Activated CD8-positive, alpha-beta memory T cell treated with anti-CD3 and anti-CD28 coated beads, Interleukin-2, amount 10 ng/mL, durations not matched to agents 7 days and 5 days (primary cell): Measurements from ENCODE around the gene PRSS50. TPM values are rescaled to one million over a fixed set of nuclear protein-coding genes. Genes with fewer than 3 reads are reported as not detected.
"Not testable (repeated sequence)": the region's sequence is repeated elsewhere in the genome, so short reads cannot be mapped to it uniquely, and the experiment has no call there.

Experiments used
- ATAC-seq: fragments of 150-1000 bp; cut with Tn5 transposase; one replicate; pipeline ENCODE4 v1.10.0; 2021; ENCODE audit warnings: moderate library complexity
- CTCF ChIA-PET: fragments of 350-600 bp; sonication (Branson Sonifier 250); formaldehyde crosslinking; loops from one replicate; lab custom pipeline; 2021; ENCODE audit warnings: antibody characterized with exemption; lab: Charles Lee
- DNase-seq: peaks from one replicate; pipeline ENCODE4 v3.0.0-alpha.2; 2020
- H3K27ac Mint-ChIP-seq: one replicate; pipeline ENCODE4 v1.8.0; 2021; ENCODE audit warnings: mild to moderate bottlenecking, mixed read lengths
- H3K27me3 Mint-ChIP-seq: one replicate; pipeline ENCODE4 v1.8.0; 2021; ENCODE audit warnings: mixed read lengths
- H3K36me3 Mint-ChIP-seq: one replicate; pipeline ENCODE4 v1.8.0; 2021; ENCODE audit warnings: mild to moderate bottlenecking, mixed read lengths
- H3K4me1 Mint-ChIP-seq: one replicate; pipeline ENCODE4 v1.8.0; 2021; ENCODE audit warnings: mixed read lengths
- H3K4me3 Mint-ChIP-seq: one replicate; pipeline ENCODE4 v1.8.0; 2021; ENCODE audit warnings: mild to moderate bottlenecking, moderate library complexity, mixed read lengths
- H3K9me3 Mint-ChIP-seq: one replicate; pipeline ENCODE4 v1.8.0; 2022; ENCODE audit warnings: low read depth, mixed read lengths
- total RNA-seq, 2 experiments: library from RNA; stranded (reverse); gene quantifications; one replicate each; pipeline ENCODE4 v1.2.3, GENCODE V29; 2021

PRSS50 gene
- total RNA-seq, 2 experiments from 2014 or later = not detected

DNA sequence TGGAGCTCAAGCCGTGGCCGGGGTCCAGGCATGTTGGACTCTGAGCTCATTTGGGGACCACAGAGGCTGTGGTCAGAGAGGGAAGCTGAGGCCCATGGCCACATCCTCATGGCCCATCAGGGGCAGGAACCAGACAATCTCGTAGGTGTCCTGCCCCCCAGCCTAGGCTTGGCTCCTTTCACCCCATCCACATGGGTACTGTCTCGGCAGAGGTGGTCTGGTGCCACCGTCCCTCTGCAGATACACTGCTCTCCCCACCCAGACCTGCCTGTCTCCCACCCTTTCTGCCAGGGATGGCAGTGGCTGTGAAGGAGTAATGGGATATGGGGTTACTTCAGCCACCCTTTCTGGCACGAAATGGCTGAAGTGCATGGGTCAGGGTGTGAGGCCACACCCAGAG, 7.9 kb downstream of the PRSS50 start:
- no peak overlapping the region for H3K27ac Mint-ChIP-seq
- DNase-seq (no peak), ATAC-seq (no peak)
- no peaks in the 10 kb centered on the region for H3K36me3 Mint-ChIP-seq
- no peaks in the 10 kb centered on the region for H3K27me3 Mint-ChIP-seq
- H3K4me1 Mint-ChIP-seq = no peaks in the 10 kb centered on the region
- CTCF ChIA-PET = interaction anchor here (0.5 to 1.2 kb wide), 2 partner anchors 27 to 185 kb away, joined by 3 read pairs; no protein-coding TSS in a partner anchor
- H3K4me3 Mint-ChIP-seq = no peak overlapping the region
- no peaks in the 10 kb centered on the region for H3K9me3 Mint-ChIP-seq

DNA sequence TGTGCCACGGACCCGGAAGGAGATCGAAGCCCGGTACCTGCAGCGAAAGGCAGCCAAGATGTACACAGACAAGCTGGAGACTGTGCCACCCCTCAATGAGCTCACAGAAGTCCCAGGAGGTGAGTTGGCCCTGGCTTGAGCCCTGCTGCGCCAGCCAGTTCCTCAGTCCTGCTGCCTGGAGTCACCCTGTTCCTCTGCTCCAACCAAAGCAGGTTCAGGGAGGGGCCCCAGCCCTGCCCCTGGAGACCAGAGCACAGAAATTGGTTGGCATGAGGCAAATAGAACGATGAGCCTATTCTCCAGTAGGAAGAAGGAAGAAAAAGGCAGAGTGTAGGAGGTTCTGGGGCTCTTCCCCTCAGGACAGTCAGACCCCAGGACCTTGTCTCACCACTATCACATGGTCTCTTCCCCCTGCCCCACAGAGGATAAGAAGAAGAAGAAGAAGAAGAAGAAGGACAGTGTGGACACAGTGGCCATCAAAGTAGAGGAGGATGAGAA, 8.5 kb downstream of the PRSS50 start:
- Mint-ChIP-seq H3K4me1 (no peaks in the 10 kb centered on the region), H3K27me3 (no peaks in the 10 kb centered on the region), H3K36me3 (no peaks in the 10 kb centered on the region), H3K9me3 (no peaks in the 10 kb centered on the region), H3K4me3 (no peak overlapping the region), H3K27ac (no peak overlapping the region)
- DNase-seq = no peak
- CTCF ChIA-PET = interaction anchor here (1.2 to 4.4 kb wide), 2 partner anchors 186 kb away, joined by 3 to 23 read pairs; no protein-coding TSS in a partner anchor
- ATAC-seq = no peak

- Mint-ChIP-seq H3K27ac (no peak overlapping the region), H3K9me3 (no peaks in the 10 kb centered on the region), H3K4me3 (no peak overlapping the region), H3K36me3 (no peaks in the 10 kb centered on the region), H3K4me1 (no peaks in the 10 kb centered on the region), H3K27me3 (no peaks in the 10 kb centered on the region)
- DNase-seq = no peak
- CTCF ChIA-PET = interaction anchor here (1.0 to 4.4 kb wide), 5 partner anchors 12 to 187 kb away, joined by 3 to 23 read pairs (median 3); no protein-coding TSS in a partner anchor
- ATAC-seq = no peak
These were observed 9.1 kb downstream of the PRSS50 start for GRCh38 chr3:46708401-46709156.

- H3K4me3 Mint-ChIP-seq = no peak overlapping the region
- H3K27me3 Mint-ChIP-seq = peaks cover under 1% of the 10 kb centered on the region
- H3K27ac Mint-ChIP-seq = no peak overlapping the region
- no peaks in the 10 kb centered on the region for H3K9me3 Mint-ChIP-seq
- DNase-seq (no peak), ATAC-seq (no peak)
- H3K4me1 Mint-ChIP-seq = no peaks in the 10 kb centered on the region
- CTCF ChIA-PET = interaction anchor here (1.0 to 4.4 kb wide), 5 partner anchors 11 to 188 kb away, joined by 3 to 23 read pairs (median 3); no protein-coding TSS in a partner anchor
- H3K36me3 Mint-ChIP-seq = no peaks in the 10 kb centered on the region
These were observed 10.1 kb downstream of the PRSS50 start for GRCh38 chr3:46707601-46708011.

GRCh38 chr3:46706771-46707582, 10.7 kb downstream of the PRSS50 start:
- H3K4me3 Mint-ChIP-seq = no peak overlapping the region
- H3K27me3 Mint-ChIP-seq = peaks cover 6% of the 10 kb centered on the region
- H3K27ac Mint-ChIP-seq = no peak overlapping the region
- DNase-seq (no peak), ATAC-seq (no peak)
- H3K4me1 Mint-ChIP-seq = no peaks in the 10 kb centered on the region
- H3K36me3 Mint-ChIP-seq = no peaks in the 10 kb centered on the region
- CTCF ChIA-PET = interaction anchor here (1.0 to 4.4 kb wide), 5 partner anchors 10 to 188 kb away, joined by 3 to 23 read pairs (median 3); no protein-coding TSS in a partner anchor
- H3K9me3 Mint-ChIP-seq = no peaks in the 10 kb centered on the region

- H3K36me3 Mint-ChIP-seq = no peaks in the 10 kb centered on the region
- H3K4me3 Mint-ChIP-seq = no peak overlapping the region
- no peaks in the 10 kb centered on the region for H3K9me3 Mint-ChIP-seq
- no peaks in the 10 kb centered on the region for H3K4me1 Mint-ChIP-seq
- peaks cover 13% of the 10 kb centered on the region for H3K27me3 Mint-ChIP-seq
- peak overlapping the region; percentile 42 for H3K27ac Mint-ChIP-seq
- DNase-seq (no peak), ATAC-seq (no peak)
- CTCF ChIA-PET = interaction anchor here (0.6 to 4.4 kb wide), 6 partner anchors 9 to 204 kb away, joined by 3 to 23 read pairs (median 6); no protein-coding TSS in a partner anchor
These were observed 11.7 kb downstream of the PRSS50 start for GRCh38 chr3:46705751-46706552.

- Mint-ChIP-seq H3K4me3 (no peak overlapping the region), H3K36me3 (no peaks in the 10 kb centered on the region), H3K27me3 (peaks cover 21% of the 10 kb centered on the region), H3K4me1 (no peaks in the 10 kb centered on the region), H3K27ac (no peak overlapping the region), H3K9me3 (no peaks in the 10 kb centered on the region)
- DNase-seq (peak; percentile 76), ATAC-seq (peak; percentile 82)
- CTCF ChIA-PET = interaction anchor here (0.6 to 4.4 kb wide), 6 partner anchors 9 to 205 kb away, joined by 3 to 23 read pairs (median 6); no protein-coding TSS in a partner anchor
These were observed 12.6 kb downstream of the PRSS50 start for GRCh38 chr3:46705022-46705530.

DNA sequence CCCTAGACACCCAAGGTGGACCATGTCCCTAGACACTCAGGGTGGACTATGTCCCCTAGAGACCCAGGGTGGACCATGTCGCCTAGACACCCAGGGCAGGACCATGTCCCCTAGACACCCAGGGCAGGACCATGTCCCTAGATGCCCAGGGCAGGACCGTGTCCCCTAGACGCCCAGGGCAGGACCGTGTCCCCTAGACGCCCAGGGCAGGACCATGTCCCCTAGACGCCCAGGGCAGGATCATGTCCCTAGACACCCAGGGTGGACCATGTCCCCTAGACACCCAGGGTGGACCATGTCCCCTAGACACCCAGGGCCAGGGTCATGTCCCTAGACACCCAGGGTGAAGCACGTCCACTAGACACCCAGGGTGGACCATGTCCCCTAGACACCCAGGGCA, 13.3 kb downstream of the PRSS50 start:
- not testable (repeated sequence) for H3K27ac Mint-ChIP-seq, H3K4me1 Mint-ChIP-seq

DNA sequence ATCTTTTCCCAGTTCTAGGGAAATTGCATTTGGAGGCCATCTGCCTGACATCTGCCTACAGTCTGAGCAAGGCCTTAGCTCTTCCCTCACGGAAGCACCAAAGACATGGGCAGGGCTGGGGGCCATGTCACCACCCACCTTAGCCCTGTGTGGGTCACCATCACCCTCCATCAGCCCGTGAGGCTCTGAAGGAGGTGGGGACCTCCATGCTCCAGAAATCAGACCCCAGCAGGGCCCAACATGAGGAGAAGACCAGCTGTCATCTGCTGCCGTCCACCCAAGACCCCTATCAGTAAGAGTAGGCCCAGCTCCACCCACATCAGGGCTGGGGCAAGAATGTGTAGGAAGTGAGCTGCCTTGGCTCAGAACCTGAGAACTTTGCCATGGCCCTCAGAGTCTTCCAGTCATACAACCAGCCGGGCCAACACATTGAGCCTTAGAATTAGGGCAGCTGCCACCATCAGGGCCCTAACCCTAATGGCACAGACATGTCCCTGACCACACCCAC, 14.6 kb downstream of the PRSS50 start:
- Mint-ChIP-seq H3K36me3 (no peaks in the 10 kb centered on the region), H3K9me3 (no peaks in the 10 kb centered on the region), H3K27ac (no peak overlapping the region), H3K4me3 (no peak overlapping the region), H3K4me1 (no peaks in the 10 kb centered on the region), H3K27me3 (peaks cover 29% of the 10 kb centered on the region)
- CTCF ChIA-PET = interaction anchor here (1.6 to 2.5 kb wide), 3 partner anchors 192 to 210 kb away, joined by 5 to 11 read pairs (median 7); no protein-coding TSS in a partner anchor
- ATAC-seq (no peak), DNase-seq (no peak)

More for the DNA sequence above, 13.3 kb downstream of the PRSS50 start:
- H3K36me3 Mint-ChIP-seq, ATAC-seq, CTCF ChIA-PET, DNase-seq, H3K9me3 Mint-ChIP-seq, H3K4me3 Mint-ChIP-seq: not testable (repeated sequence)
- peaks cover 27% of the 10 kb centered on the region for H3K27me3 Mint-ChIP-seq

DNA sequence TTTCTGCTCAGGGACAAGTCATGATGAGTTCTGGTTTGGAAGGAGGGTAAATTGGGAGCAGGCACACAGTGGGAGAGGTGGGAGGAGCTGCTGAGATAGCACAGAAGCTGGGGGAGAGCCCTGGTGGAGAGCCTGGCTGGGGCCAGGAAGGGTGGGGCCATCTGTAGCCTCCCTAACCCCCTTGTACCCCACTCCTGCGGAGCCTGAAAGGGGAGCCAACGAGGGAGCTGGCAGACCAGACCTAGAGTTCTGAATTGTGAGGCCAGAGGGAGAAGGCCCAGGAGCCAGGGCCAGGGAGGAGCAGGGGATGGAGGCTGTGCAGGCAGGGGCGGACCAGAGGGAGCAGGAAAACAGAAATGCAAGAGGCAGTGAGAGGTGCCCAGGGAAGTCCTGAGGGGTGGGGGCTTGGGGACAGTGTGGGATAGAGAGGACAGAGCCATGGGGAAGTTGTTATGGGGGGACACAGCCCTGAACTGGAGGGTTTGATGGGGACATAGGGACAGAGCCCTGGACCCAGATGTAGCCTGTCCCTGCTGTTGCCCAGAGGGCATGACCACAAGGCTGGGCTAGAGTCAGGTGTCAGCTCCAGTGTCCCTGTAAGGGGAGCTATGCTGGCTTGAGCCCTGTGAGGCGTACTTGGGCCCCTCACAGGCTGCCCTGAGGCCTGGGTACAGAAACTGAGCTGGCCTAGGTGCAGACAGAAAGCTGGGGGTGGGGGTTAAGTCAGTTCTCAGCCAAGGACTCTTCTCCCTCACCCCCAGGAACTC, 15.2 kb downstream of the PRSS50 start:
- H3K27ac Mint-ChIP-seq = no peak overlapping the region
- CTCF ChIA-PET = interaction anchor here (1.6 to 2.5 kb wide), 3 partner anchors 193 to 210 kb away, joined by 5 to 11 read pairs (median 7); no protein-coding TSS in a partner anchor
- H3K27me3 Mint-ChIP-seq = peaks cover 29% of the 10 kb centered on the region
- no peaks in the 10 kb centered on the region for H3K4me1 Mint-ChIP-seq
- no peaks in the 10 kb centered on the region for H3K36me3 Mint-ChIP-seq
- no peak for ATAC-seq
- H3K4me3 Mint-ChIP-seq = no peak overlapping the region
- H3K9me3 Mint-ChIP-seq = no peaks in the 10 kb centered on the region
- no peak for DNase-seq

DNA sequence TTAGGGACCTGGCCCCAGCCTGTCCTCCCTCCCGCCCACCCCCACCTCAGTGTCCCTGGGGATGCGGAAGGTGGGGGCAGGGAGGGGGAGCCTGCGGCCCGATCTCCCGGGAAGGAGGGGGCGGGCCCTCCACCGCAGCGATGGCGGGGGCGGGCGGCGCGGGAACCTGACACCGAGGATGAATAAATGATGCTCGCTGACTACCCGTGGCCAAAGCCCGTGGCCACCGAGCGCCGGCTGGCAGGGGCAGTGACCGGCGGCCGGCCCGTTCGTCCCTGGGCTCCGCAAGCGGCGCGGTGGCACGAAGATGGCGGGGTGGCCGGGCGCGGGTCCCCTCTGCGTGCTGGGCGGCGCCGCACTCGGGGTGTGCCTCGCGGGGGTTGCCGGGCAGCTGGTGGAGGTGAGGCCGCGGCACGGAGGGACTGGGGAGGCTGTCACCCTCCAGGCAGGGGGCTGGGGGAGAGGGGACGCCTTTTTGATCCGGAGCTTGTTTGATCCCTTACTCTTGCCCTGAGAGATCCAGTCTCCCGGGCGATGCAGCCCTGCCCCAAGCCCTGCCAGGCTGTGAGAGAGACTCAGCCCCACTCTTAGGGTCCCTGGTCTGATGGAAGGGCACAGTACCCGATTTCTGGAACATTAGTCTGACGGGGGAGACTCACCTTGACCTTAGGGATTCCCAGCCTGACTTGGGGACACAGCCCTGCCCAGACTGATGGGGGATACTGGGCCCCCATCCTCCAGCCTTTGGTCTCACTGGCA, 16.3 kb downstream of the PRSS50 start, which contains the start of gene TMIE:
Gene TMIE, plus strand, starts transcription at position 212 of the 759 bp plus-strand sequence. Its CDS starts 96 bp downstream, at position 308.
- no peaks in the 10 kb centered on the region for H3K4me1 Mint-ChIP-seq
- CTCF ChIA-PET = interaction anchor here (1.6 to 2.5 kb wide), 2 partner anchors 194 to 211 kb away, joined by 5 to 11 read pairs; no protein-coding TSS in a partner anchor
- no peaks in the 10 kb centered on the region for H3K9me3 Mint-ChIP-seq
- no peak for ATAC-seq
- no peaks in the 10 kb centered on the region for H3K36me3 Mint-ChIP-seq
- H3K27me3 Mint-ChIP-seq = peaks cover 29% of the 10 kb centered on the region
- DNase-seq = no peak
- no peak within 1 kb of the TSS for H3K27ac Mint-ChIP-seq
- H3K4me3 Mint-ChIP-seq = no peak within 1 kb of the TSS
